Activated T-cell treated with anti-CD3 and anti-CD28 coated beads, Interleukin-2, amount 50 U/mL, for 4 hours (primary cell): ENCODE measurements around the gene UGGT1. TPM values are rescaled to one million over a fixed set of nuclear protein-coding genes. Genes with fewer than 3 reads are reported as not detected.

Experiments
- ATAC-seq, 2 donors: fragments of 200-7000 bp; cut with Tn5 transposase; one replicate each; pipeline ENCODE4 v1.10.0; 2021
- DNase-seq: peaks from one replicate; pipeline ENCODE4 v3.0.0-alpha.2; 2020
- H3K27me3 Mint-ChIP-seq: one replicate; pipeline ENCODE4 v1.8.0; 2021; ENCODE audit warnings: low read depth, mixed read lengths
- H3K36me3 Mint-ChIP-seq: one replicate; pipeline ENCODE4 v1.8.0; 2022; ENCODE audit warnings: mixed read lengths; ENCODE audit not compliant: insufficient read depth
- H3K4me1 Mint-ChIP-seq: one replicate; pipeline ENCODE4 v1.8.0; 2021; ENCODE audit warnings: low read depth, mixed read lengths
- H3K4me3 Mint-ChIP-seq: one replicate; pipeline ENCODE4 v1.8.0; 2021; ENCODE audit warnings: mild to moderate bottlenecking, moderate library complexity, mixed read lengths
- H3K9me3 Mint-ChIP-seq: one replicate; pipeline ENCODE4 v1.8.0; 2021; ENCODE audit warnings: mixed read lengths
- total RNA-seq, 3 donors: library from RNA; stranded (reverse); gene quantifications; one replicate each; pipeline ENCODE4 v1.2.1, GENCODE V29; 2021

Gene UGGT1
- total RNA-seq, 3 donors from 2014 or later, result 49.9 to 59.1 (median 58.7) TPM

DNA sequence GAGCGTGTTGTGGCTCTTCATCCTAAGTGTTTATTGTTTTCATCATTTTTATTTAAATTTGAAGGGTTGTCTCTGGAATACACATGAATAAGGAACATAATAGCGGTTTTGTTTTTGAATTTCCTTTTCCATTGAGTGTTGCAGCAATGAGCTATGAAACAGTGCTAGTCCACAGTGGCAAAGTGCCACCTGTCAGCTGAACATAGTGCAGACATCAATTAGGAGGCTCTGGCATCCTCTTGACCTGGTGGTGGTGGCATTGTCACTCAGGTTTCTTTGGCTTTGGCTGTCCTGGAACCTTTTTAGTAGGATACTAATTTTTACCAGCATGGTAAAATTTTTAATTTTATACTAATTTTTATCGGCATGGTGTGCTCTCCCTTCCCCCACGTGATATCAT, 63.2 kb downstream of the UGGT1 start:
- DNase-seq, result no peak
- no peaks in the 10 kb centered on the region for H3K4me1 Mint-ChIP-seq
- peaks cover 51% of the 10 kb centered on the region for H3K36me3 Mint-ChIP-seq
- H3K9me3 Mint-ChIP-seq, result no peaks in the 10 kb centered on the region
- ATAC-seq, result no peak
- H3K27me3 Mint-ChIP-seq, result no peaks in the 10 kb centered on the region
- no peak overlapping the region for H3K4me3 Mint-ChIP-seq

DNA sequence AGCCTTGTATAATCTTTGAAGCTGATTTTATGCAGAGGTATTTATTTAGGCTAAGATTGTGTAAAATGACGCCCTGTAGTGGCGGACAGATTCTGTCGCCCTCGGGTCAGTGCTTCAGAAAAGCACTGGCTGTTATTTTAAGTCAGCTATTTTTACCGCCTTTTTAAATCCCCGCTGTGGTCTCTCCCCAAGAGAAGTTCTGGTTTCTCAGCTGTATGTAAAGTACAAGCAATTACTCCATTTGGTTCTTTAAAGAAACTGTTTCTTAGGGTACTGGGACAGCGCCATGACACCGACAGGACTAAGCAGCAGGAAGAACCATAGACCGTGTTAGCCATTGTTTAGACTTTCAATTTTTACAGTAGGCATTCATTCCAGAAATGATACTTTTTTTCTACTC, 65.0 kb downstream of the UGGT1 start:
- H3K36me3 Mint-ChIP-seq, result peaks cover 63% of the 10 kb centered on the region
- DNase-seq (no peak), ATAC-seq (no peak)
- H3K4me1 Mint-ChIP-seq, result no peaks in the 10 kb centered on the region
- H3K27me3 Mint-ChIP-seq, result no peaks in the 10 kb centered on the region
- H3K9me3 Mint-ChIP-seq, result no peaks in the 10 kb centered on the region
- no peak overlapping the region for H3K4me3 Mint-ChIP-seq

- Mint-ChIP-seq H3K4me1 (no peaks in the 10 kb centered on the region), H3K9me3 (no peaks in the 10 kb centered on the region), H3K36me3 (peaks cover 60% of the 10 kb centered on the region), H3K4me3 (no peak overlapping the region), H3K27me3 (no peaks in the 10 kb centered on the region)
- no peak for DNase-seq
- ATAC-seq, result no peak
Measured at GRCh38 chr2:128156812-128157211, 65.8 kb downstream of the UGGT1 start.

- ATAC-seq (no peak), DNase-seq (no peak)
- H3K4me3 Mint-ChIP-seq, result no peak overlapping the region
- H3K27me3 Mint-ChIP-seq, result no peaks in the 10 kb centered on the region
- H3K4me1 Mint-ChIP-seq, result no peaks in the 10 kb centered on the region
- H3K36me3 Mint-ChIP-seq, result peaks cover 59% of the 10 kb centered on the region
- H3K9me3 Mint-ChIP-seq, result no peaks in the 10 kb centered on the region
Measured at GRCh38 chr2:128157644-128158043, 66.6 kb downstream of the UGGT1 start.

DNA sequence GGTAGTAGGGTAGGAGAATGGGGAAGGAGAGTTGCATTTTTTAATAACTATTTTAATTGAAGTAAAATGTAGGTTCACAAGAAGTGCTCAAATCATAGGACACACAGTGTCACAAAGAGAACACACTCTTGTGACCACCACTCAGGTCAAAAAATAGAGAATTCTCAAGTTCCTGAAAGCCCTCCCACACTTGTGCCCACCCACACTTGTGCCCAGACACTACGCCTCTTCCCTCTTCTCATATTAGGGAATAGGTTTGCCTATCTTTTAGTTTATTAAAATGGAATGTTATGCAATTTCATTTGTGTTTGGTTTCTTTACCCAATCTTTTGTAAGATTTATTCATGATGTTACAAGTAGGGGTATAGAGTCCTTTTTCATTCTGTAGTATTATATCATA, 67.2 kb downstream of the UGGT1 start:
- Mint-ChIP-seq H3K27me3 (no peaks in the 10 kb centered on the region), H3K36me3 (peaks cover 58% of the 10 kb centered on the region), H3K4me1 (no peaks in the 10 kb centered on the region), H3K9me3 (no peaks in the 10 kb centered on the region), H3K4me3 (no peak overlapping the region)
- ATAC-seq (no peak), DNase-seq (no peak)

DNA sequence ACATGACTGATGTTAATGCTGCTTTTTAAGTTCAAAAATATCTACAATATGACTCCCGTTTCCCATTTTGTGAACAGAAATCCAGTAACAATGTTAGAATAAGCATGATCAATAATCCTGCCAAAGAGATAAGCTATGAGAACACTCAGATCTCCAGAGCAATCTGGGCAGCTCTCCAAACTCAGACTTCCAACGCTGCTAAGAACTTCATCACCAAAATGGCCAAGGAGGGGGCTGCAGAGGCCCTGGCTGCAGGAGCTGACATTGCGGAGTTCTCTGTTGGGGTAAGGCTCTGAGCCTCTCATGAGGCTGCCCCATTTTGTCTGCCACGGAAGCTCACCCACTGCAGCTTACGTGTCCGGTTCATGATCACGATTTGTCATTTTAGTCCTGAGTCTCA, 68.4 kb downstream of the UGGT1 start:
- DNase-seq, result no peak

GRCh38 chr2:128160616-128161275, 69.7 kb downstream of the UGGT1 start:
- no peak overlapping the region for H3K4me3 Mint-ChIP-seq
- no peaks in the 10 kb centered on the region for H3K9me3 Mint-ChIP-seq
- no peak for ATAC-seq
- H3K4me1 Mint-ChIP-seq, result no peaks in the 10 kb centered on the region
- H3K27me3 Mint-ChIP-seq, result no peaks in the 10 kb centered on the region
- no peak for DNase-seq
- peaks cover 56% of the 10 kb centered on the region for H3K36me3 Mint-ChIP-seq

More for the DNA sequence above, 68.4 kb downstream of the UGGT1 start:
- ATAC-seq, result no peak
- Mint-ChIP-seq H3K4me1 (no peaks in the 10 kb centered on the region), H3K4me3 (no peak overlapping the region), H3K9me3 (no peaks in the 10 kb centered on the region), H3K36me3 (peaks cover 57% of the 10 kb centered on the region), H3K27me3 (no peaks in the 10 kb centered on the region)

DNA sequence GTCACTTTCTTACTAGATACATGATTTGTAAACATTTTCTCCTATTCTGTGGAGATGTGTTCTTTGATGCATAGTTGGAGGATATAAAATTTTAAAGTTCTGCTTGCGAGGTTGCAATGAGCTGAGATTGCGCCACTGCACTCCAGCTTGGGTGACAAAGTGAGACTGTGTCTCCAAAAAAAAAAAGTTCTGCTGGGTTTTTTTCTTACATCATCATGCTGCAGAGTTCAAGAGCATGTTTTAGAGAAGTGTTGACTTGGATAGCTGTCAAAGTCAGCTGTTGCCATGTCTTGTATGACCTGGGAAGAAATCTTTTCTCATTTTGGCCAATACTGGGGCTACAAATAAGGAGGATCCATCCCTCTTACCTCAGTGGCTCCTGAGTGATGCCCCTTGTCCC, 71.3 kb downstream of the UGGT1 start:
- H3K9me3 Mint-ChIP-seq, result no peaks in the 10 kb centered on the region
- H3K27me3 Mint-ChIP-seq, result no peaks in the 10 kb centered on the region
- H3K4me3 Mint-ChIP-seq, result no peak overlapping the region
- H3K4me1 Mint-ChIP-seq, result no peaks in the 10 kb centered on the region
- no peak for ATAC-seq
- peaks cover 58% of the 10 kb centered on the region for H3K36me3 Mint-ChIP-seq
- DNase-seq, result no peak

GRCh38 chr2:128164311-128164710, 73.3 kb downstream of the UGGT1 start:
- peaks cover 54% of the 10 kb centered on the region for H3K36me3 Mint-ChIP-seq
- ATAC-seq, result no peak
- H3K9me3 Mint-ChIP-seq, result no peaks in the 10 kb centered on the region
- no peak for DNase-seq
- no peaks in the 10 kb centered on the region for H3K27me3 Mint-ChIP-seq
- no peak overlapping the region for H3K4me3 Mint-ChIP-seq
- peaks cover 7% of the 10 kb centered on the region for H3K4me1 Mint-ChIP-seq

DNA sequence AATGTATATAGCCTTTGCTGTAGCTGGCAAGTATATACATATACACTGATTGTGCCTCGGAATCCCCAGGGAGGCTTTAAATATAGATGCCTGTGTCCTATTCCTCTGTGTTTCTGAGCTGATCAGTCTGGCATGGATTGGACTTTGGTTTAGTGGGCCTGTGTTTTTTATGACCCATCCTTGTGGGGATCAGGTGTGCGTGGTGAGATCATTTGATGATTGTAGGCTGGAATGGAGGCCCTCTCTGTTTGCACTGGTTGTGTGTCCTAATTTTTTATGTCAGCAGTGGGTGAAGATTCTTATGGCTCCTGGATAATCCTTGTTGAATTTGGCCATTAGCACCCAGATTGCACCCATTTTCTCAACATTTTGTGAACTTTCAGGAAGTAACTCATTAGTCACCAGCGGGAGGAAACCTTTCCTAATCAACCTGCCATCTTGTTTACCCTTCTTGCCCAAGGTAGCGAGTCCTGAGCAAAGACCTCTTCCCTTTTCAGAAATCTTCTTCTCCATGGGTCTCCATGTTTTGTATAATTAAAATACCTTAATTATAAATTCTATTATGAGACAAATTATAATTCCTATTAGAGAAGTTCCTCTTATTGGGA, 75.8 kb downstream of the UGGT1 start:
- no peak for DNase-seq

GRCh38 chr2:128169094-128169493, 78.1 kb downstream of the UGGT1 start:
- Mint-ChIP-seq H3K9me3 (no peaks in the 10 kb centered on the region), H3K36me3 (peaks cover 52% of the 10 kb centered on the region), H3K27me3 (no peaks in the 10 kb centered on the region), H3K4me3 (no peak overlapping the region), H3K4me1 (peaks cover 9% of the 10 kb centered on the region)
- DNase-seq (no peak), ATAC-seq (no peak)

More for the DNA sequence above, 75.8 kb downstream of the UGGT1 start:
- Mint-ChIP-seq H3K27me3 (no peaks in the 10 kb centered on the region), H3K9me3 (no peaks in the 10 kb centered on the region), H3K4me3 (no peak overlapping the region), H3K36me3 (peaks cover 44% of the 10 kb centered on the region), H3K4me1 (peaks cover 9% of the 10 kb centered on the region)
- ATAC-seq, result no peak

GRCh38 chr2:128169497-128169896, 78.5 kb downstream of the UGGT1 start:
- no peak overlapping the region for H3K4me3 Mint-ChIP-seq
- peaks cover 9% of the 10 kb centered on the region for H3K4me1 Mint-ChIP-seq
- H3K9me3 Mint-ChIP-seq, result no peaks in the 10 kb centered on the region
- DNase-seq (no peak), ATAC-seq (no peak)
- H3K36me3 Mint-ChIP-seq, result peaks cover 50% of the 10 kb centered on the region
- no peaks in the 10 kb centered on the region for H3K27me3 Mint-ChIP-seq

DNA sequence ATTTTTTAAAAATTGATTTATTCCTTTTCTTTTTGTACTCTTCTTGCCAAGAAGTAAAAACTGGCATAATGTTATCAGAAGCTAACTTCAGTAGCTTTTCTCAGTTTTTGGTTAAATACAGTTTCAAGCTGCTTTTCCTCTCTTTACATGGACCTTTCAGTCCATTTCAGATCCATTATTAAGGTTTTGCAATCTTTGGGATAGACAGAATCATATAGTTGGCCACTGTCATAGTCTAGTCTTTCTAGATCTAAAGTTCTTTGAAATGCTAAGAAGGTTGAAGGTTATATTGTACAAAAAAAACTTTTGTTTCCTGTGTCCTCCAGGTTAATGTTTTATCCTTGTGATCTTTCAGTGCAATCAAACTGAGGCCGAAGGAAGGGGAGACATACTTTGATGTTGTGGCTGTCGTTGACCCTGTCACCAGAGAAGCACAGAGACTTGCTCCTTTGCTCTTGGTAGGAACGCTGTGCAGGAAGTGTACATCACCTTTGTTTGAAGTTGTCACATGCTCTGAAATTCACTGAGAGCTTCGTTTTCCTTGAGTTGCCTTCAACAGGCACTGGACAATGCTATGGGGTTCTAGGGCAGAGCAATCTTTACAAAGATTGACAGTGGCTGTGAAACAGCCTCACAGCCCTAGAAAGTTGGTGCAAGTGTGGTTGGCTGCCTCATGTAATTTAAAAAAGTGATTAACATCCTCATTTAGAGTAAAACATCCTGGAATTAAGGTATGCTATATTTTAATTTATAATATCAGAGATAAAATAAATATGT, 79.1 kb downstream of the UGGT1 start:
- Mint-ChIP-seq H3K36me3 (peaks cover 51% of the 10 kb centered on the region), H3K27me3 (no peaks in the 10 kb centered on the region), H3K4me3 (no peak overlapping the region), H3K9me3 (no peaks in the 10 kb centered on the region), H3K4me1 (peaks cover 9% of the 10 kb centered on the region)
- ATAC-seq (no peak), DNase-seq (no peak)

GRCh38 chr2:128170776-128171175, 79.8 kb downstream of the UGGT1 start:
- no peak overlapping the region for H3K4me3 Mint-ChIP-seq
- no peak for ATAC-seq
- H3K36me3 Mint-ChIP-seq, result peaks cover 55% of the 10 kb centered on the region
- H3K9me3 Mint-ChIP-seq, result no peaks in the 10 kb centered on the region
- DNase-seq, result no peak
- H3K27me3 Mint-ChIP-seq, result no peaks in the 10 kb centered on the region
- H3K4me1 Mint-ChIP-seq, result peaks cover 9% of the 10 kb centered on the region

GRCh38 chr2:128172191-128172590, 81.2 kb downstream of the UGGT1 start:
- ATAC-seq, result no peak

More at GRCh38 chr2:128172191-128172590, 81.2 kb downstream of the UGGT1 start:
- Mint-ChIP-seq H3K27me3 (no peaks in the 10 kb centered on the region), H3K36me3 (peaks cover 54% of the 10 kb centered on the region), H3K9me3 (no peaks in the 10 kb centered on the region), H3K4me3 (no peak overlapping the region), H3K4me1 (peaks cover 9% of the 10 kb centered on the region)
- no peak for DNase-seq
